HepG2 (cell line): ENCODE results near the gene CENPE. TPM values are rescaled to one million over a fixed set of nuclear protein-coding genes. Genes with fewer than 3 reads are reported as not detected.
A peak's percentile ranks its signal among the peaks of the same experiment; 100 is the strongest.

Experiments used
- DZIP1 ChIP-seq: sonication (generic); formaldehyde crosslinking; IDR thresholded peaks from 2 replicates; pipeline ENCODE4 v1.5.0; 2020; ENCODE audit warnings: mild to moderate bottlenecking, missing genetic modification reagents
- EHMT2 ChIP-seq: fragments of 200-600 bp; sonication (generic); IDR thresholded peaks from 2 replicates; pipeline ENCODE4 v1.7.0; 2017; ENCODE audit warnings: antibody characterized with exemption, low read depth, low read length, borderline replicate concordance
- FIP1L1 ChIP-seq: fragments of 200-400 bp; formaldehyde crosslinking; IDR thresholded peaks from 2 replicates; pipeline ENCODE4 v1.6.1; 2018; ENCODE audit warnings: low read depth, mild to moderate bottlenecking, low read length, moderate library complexity, borderline replicate concordance; ENCODE audit not compliant: insufficient read depth
- GABPA ChIP-seq, 2 experiments: IDR thresholded peaks; 2 replicates each; pipeline ENCODE4 v1.6.1; 2011 to 2016; ENCODE audit warnings: low read depth in 2 of 2, low read length in 1 of 2, missing biosample characterization in 1 of 2, missing genetic modification characterization in 1 of 2
- SATB2 ChIP-seq: sonication (generic); formaldehyde crosslinking; IDR thresholded peaks from 2 replicates; pipeline ENCODE4 v1.5.0; 2020; ENCODE audit warnings: missing genetic modification reagents
- SP2 ChIP-seq: sonication (generic); formaldehyde crosslinking; IDR thresholded peaks from 2 replicates; pipeline ENCODE4 v1.5.1; 2020; ENCODE audit warnings: mild to moderate bottlenecking, missing genetic modification reagents
- SRF ChIP-seq: IDR thresholded peaks from 2 replicates; pipeline ENCODE4 v1.6.1; 2011; ENCODE audit warnings: mild to moderate bottlenecking, low read depth, low read length, moderate library complexity
- TAF1 ChIP-seq: sonication (generic); formaldehyde crosslinking; IDR thresholded peaks from 2 replicates; pipeline ENCODE4 v1.4.0; 2020; ENCODE audit warnings: missing genetic modification reagents
- U2AF2 ChIP-seq: fragments of 200-400 bp; formaldehyde crosslinking; IDR thresholded peaks from 2 replicates; pipeline ENCODE4 v1.6.1; 2017; ENCODE audit warnings: low read depth, mild to moderate bottlenecking, low read length
- ZNF784 ChIP-seq: sonication (generic); formaldehyde crosslinking; IDR thresholded peaks from 2 replicates; pipeline ENCODE4 v1.5.1; 2020; ENCODE audit warnings: missing genetic modification reagents, mild to moderate bottlenecking, borderline replicate concordance
- polyA plus RNA-seq, 8 experiments: library from polyadenylated mRNA; depleted of rRNA in 3 of 8; stranded (reverse) in 7 of 8; unstranded in 1 of 8; fragments of >200 nt; fragmentation: Illumina TruSeq in 4 of 8; extraction: Trizol in 4 of 8; gene quantifications; 2 replicates each; pipeline versions ENCODE4 v1.2.1 to v1.2.3, GENCODE V29; 2011 to 2016; ENCODE audit warnings: low read depth in 4 of 8, missing spikeins in 1 of 8, mixed read lengths in 1 of 8; ENCODE audit not compliant: insufficient read depth in 1 of 8
- total RNA-seq, 5 experiments: library from RNA; depleted of rRNA; stranded (reverse); fragments of >200 nt; fragmentation: Illumina TruSeq; extraction: Trizol; gene quantifications; 2 replicates each; pipeline ENCODE4 v1.2.3, GENCODE V29; 2016; ENCODE audit warnings: low read depth in 1 of 5
- TF ChIP-seq, protein P1 (sequence below): sonication (generic); formaldehyde crosslinking; IDR thresholded peaks from 2 replicates; pipeline ENCODE4 v1.4.0; 2020; ENCODE audit warnings: missing genetic modification reagents, borderline replicate concordance
- TF ChIP-seq, protein P2 (sequence below): sonication (generic); formaldehyde crosslinking; IDR thresholded peaks from 2 replicates; pipeline ENCODE4 v1.4.0; 2020; ENCODE audit warnings: mild to moderate bottlenecking, missing genetic modification reagents

CENPE gene
- total and polyA plus RNA-seq, 2 of the 13 experiments (the other 11 are each of a cell fraction or from before 2014, with no cell fraction given), result 2.1 to 19.8 TPM

DNA sequence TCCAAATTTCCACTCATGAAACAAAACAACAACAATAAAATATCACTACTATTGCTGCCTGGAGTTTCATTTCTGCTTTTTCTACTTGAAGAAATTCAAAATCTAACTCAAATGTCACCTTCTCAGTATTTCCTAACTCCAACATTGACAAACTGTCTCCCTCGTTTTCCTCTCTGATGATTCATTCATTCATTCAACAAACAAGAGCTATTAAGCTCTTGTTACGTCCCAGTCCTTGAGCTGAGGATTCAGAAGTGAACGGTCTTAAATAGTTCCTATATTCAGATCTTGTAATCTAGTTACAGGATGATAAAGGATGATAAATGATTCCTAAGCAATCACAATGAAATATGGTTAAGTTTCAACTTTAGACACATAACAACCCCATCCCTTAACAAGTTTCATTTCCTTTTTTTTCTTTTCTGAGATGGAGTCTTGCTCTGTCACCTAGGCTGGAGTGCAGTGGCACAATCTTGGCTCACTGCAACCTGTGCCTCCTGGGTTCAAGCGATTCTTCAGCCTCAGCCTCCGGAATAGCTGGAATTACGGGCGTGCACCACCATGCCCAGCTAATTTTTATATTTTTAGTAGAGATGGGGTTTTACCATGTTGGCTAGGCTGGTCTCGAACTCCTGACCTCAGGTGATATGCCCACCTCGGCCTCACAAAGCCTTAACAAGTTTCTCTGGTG, 123.3 kb downstream of the CENPE start (continued):
- no peak for TF ChIP-seq U2AF2
- TF ChIP-seq GABPA (IDR thresholded peaks at IDR 0.05; ENCODE audit: low read depth, low read length), result no peak
- TF ChIP-seq GABPA (CRISPR knock-in tag; IDR thresholded peaks at IDR 0.05; ENCODE audit: low read depth), result no peak
- TF ChIP-seq SP2 (CRISPR knock-in tag), result no peak
- no peak for TF ChIP-seq SRF
- no peak for TF ChIP-seq FIP1L1
- no peak for TF ChIP-seq DZIP1 (CRISPR knock-in tag)
- TF ChIP-seq, protein P1, sequence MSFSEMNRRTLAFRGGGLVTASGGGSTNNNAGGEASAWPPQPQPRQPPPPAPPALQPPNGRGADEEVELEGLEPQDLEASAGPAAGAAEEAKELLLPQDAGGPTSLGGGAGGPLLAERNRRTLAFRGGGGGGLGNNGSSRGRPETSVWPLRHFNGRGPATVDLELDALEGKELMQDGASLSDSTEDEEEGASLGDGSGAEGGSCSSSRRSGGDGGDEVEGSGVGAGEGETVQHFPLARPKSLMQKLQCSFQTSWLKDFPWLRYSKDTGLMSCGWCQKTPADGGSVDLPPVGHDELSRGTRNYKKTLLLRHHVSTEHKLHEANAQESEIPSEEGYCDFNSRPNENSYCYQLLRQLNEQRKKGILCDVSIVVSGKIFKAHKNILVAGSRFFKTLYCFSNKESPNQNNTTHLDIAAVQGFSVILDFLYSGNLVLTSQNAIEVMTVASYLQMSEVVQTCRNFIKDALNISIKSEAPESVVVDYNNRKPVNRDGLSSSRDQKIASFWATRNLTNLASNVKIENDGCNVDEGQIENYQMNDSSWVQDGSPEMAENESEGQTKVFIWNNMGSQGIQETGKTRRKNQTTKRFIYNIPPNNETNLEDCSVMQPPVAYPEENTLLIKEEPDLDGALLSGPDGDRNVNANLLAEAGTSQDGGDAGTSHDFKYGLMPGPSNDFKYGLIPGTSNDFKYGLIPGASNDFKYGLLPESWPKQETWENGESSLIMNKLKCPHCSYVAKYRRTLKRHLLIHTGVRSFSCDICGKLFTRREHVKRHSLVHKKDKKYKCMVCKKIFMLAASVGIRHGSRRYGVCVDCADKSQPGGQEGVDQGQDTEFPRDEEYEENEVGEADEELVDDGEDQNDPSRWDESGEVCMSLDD (CRISPR knock-in tag), result no peak
- TF ChIP-seq EHMT2, result 0 out of 2 replicates have a peak, but pooled peaks have one; percentile 81
- TF ChIP-seq TAF1 (CRISPR knock-in tag), result no peak
- TF ChIP-seq ZNF784 (CRISPR knock-in tag), result 0 out of 2 replicates have a peak, but pooled peaks have one; percentile 3
- no peak for TF ChIP-seq SATB2 (CRISPR knock-in tag)
- TF ChIP-seq, protein P2, sequence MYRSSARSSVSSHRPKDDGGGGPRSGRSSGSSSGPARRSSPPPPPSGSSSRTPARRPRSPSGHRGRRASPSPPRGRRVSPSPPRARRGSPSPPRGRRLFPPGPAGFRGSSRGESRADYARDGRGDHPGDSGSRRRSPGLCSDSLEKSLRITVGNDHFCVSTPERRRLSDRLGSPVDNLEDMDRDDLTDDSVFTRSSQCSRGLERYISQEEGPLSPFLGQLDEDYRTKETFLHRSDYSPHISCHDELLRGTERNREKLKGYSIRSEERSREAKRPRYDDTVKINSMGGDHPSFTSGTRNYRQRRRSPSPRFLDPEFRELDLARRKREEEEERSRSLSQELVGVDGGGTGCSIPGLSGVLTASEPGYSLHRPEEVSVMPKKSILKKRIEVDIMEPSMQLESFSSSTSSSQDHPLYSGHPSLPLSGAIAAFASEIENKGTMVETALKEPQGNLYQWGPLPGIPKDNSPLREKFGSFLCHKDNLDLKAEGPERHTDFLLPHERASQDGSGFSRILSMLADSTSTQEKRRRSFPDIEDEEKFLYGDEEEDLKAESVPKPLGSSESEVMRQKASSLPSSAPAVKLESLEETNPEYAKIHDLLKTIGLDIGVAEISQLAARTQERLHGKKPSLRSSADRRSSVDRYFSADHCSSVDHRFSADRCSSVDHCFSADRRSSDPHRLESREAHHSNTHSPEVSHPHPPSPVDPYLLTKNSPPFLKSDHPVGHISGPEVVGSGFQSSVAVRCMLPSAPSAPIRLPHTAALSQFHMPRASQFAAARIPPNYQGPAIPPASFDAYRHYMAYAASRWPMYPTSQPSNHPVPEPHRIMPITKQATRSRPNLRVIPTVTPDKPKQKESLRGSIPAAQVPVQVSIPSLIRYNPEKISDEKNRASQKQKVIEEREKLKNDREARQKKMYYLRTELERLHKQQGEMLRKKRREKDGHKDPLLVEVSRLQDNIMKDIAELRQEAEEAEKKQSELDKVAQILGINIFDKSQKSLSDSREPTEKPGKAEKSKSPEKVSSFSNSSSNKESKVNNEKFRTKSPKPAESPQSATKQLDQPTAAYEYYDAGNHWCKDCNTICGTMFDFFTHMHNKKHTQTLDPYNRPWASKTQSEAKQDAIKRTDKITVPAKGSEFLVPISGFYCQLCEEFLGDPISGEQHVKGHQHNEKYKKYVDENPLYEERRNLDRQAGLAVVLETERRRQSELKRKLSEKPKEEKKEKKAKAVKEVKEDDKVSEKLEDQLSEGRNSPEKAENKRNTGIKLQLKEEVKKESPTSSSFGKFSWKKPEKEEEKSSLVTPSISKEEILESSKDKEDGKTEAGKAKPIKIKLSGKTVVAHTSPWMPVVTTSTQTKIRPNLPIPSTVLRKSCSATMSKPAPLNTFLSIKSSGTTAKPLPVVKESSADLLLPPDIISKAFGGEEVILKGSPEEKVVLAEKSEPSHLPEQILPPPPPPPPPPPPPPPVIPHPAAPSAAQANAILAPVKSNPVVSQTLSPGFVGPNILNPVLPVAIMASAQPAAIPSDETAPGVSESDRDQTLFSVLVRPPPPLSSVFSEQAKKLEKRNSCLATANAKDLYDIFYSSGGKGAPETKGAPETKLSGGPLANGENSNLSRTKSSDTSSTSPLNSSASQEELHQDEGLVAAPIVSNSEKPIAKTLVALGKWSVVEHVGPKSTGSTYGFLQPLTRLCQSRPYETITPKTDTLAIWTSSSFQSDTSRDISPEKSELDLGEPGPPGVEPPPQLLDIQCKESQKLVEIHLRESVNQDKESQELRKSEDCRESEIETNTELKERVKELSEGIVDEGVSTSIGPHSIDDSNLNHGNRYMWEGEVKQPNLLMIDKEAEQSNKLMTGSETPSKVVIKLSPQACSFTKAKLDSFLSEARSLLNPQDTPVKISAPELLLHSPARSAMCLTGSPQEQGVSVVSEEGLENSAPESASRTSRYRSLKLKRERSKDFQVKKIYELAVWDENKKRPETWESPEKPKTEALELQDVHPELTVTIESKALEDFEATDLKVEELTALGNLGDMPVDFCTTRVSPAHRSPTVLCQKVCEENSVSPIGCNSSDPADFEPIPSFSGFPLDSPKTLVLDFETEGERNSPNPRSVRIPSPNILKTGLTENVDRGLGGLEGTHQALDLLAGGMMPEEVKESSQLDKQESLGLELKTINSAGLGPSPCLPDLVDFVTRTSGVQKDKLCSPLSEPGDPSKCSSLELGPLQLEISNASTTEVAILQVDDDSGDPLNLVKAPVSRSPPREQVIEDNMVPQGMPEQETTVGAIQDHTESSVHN (CRISPR knock-in tag), result no peak
